Endothelial cell of umbilical vein (primary cell): ENCODE results near the gene SLF2. TPM values are rescaled to one million over a fixed set of nuclear protein-coding genes. Genes with fewer than 3 reads are reported as not detected.

Source experiments
- BruUV-seq: library from RNA; stranded (reverse); fragments of 400-500 nt; replicated peaks from 2 replicates; lab custom pipeline; 2021; lab: Mats Ljungman, UMichigan
- CTCF ChIA-PET: fragments of 300-600, 350-600 bp; sonication (Branson Sonifier 250); formaldehyde crosslinking; loops from one replicate; lab custom pipeline; 2021; ENCODE audit warnings: antibody characterized with exemption, inconsistent platforms; lab: Charles Lee
- POLR2A ChIA-PET: fragments of 300-600, 350-600 bp; sonication (Branson Sonifier 250); formaldehyde crosslinking; loops from one replicate; lab custom pipeline; 2021; ENCODE audit warnings: antibody characterized with exemption, inconsistent platforms; lab: Charles Lee
- DNase-seq: peaks from one replicate; pipeline ENCODE4 v3.0.0-alpha.2; 2011; ENCODE audit warnings: low read depth, low spot score
- FAIRE-seq: peaks from 2 replicates; lab custom pipeline; 2011; peaks lifted over from hg19 to GRCh38; lab: Jason Lieb, UNC
- H2AFZ ChIP-seq: 2 replicates; pipeline ENCODE4 v1.6.0; 2012; ENCODE audit warnings: low read depth, low read length, control low read depth, inconsistent platforms
- H3K27ac ChIP-seq: 2 replicates; pipeline ENCODE4 v1.5.1; 2011; ENCODE audit warnings: low read depth, mild to moderate bottlenecking, control low read depth, low read length, moderate library complexity; ENCODE audit not compliant: insufficient read depth
- H3K27me3 ChIP-seq, 2 experiments: 2 replicates each; pipeline versions ENCODE4 v1.6.0 to v1.6.1; 2011; ENCODE audit warnings: low read length in 2 of 2, mixed read lengths in 1 of 2; ENCODE audit not compliant: control insufficient read depth in 2 of 2, insufficient read depth in 2 of 2
- H3K36me3 ChIP-seq, 2 experiments: 2 replicates in 1 of 2; 3 replicates in 1 of 2; pipeline ENCODE4 v1.5.1; 2011; ENCODE audit warnings: low read length in 2 of 2, mild to moderate bottlenecking in 1 of 2, moderate library complexity in 1 of 2; ENCODE audit not compliant: control insufficient read depth in 2 of 2, insufficient read depth in 2 of 2; ENCODE audit errors: extremely low read depth in 1 of 2
- H3K4me1 ChIP-seq: 3 replicates; pipeline ENCODE4 v1.5.1; 2011; ENCODE audit warnings: mild to moderate bottlenecking, low read length; ENCODE audit not compliant: control insufficient read depth, insufficient read depth; ENCODE audit errors: extremely low read depth
- H3K4me2 ChIP-seq: 2 replicates; pipeline ENCODE4 v1.6.1; 2011; ENCODE audit warnings: low read length, control low read depth, mixed read lengths; ENCODE audit not compliant: insufficient read depth
- H3K4me3 ChIP-seq, 3 experiments: fragments of 200-600 bp in 1 of 3; sonication (generic), shearing (Covaris generic) in 1 of 3; replicated peaks in 1 of 3; 2 replicates each; pipeline ENCODE4 v1.5.1; 2011 to 2016; ENCODE audit warnings: control low read depth in 3 of 3, low read length in 3 of 3, mild to moderate bottlenecking in 2 of 3, inconsistent platforms in 1 of 3, low read depth in 1 of 3, moderate library complexity in 1 of 3; ENCODE audit not compliant: insufficient read depth in 1 of 3
- H3K79me2 ChIP-seq: 2 replicates; pipeline ENCODE4 v1.6.0; 2012; ENCODE audit warnings: low read length, inconsistent platforms; ENCODE audit not compliant: control insufficient read depth, insufficient read depth
- H3K9ac ChIP-seq: replicated peaks from 2 replicates; pipeline ENCODE3; 2011; ENCODE audit warnings: low read length, control low read depth; ENCODE audit not compliant: insufficient read depth; ENCODE audit errors: extremely low read depth
- H3K9me1 ChIP-seq: replicated peaks from 3 replicates; pipeline ENCODE4 v1.6.0; 2011; ENCODE audit warnings: mild to moderate bottlenecking, low read length; ENCODE audit not compliant: control insufficient read depth, insufficient read depth; ENCODE audit errors: extremely low read depth
- H3K9me3 ChIP-seq: replicated peaks from 2 replicates; pipeline ENCODE4 v1.5.1; 2012; ENCODE audit warnings: low read length, inconsistent platforms; ENCODE audit not compliant: control insufficient read depth, insufficient read depth
- H4K20me1 ChIP-seq: replicated peaks from 2 replicates; pipeline ENCODE3; 2011; ENCODE audit warnings: mild to moderate bottlenecking, low read length; ENCODE audit not compliant: control insufficient read depth, insufficient read depth; ENCODE audit errors: extremely low read depth
- CTCF ChIP-seq, 2 donors: IDR thresholded peaks; 1 replicate in 1 of 2; 2 replicates in 1 of 2; pipeline ENCODE4 v1.5.1; 2011; ENCODE audit warnings: low read length in 2 of 2, mild to moderate bottlenecking in 2 of 2, moderate library complexity in 2 of 2, control low read depth in 1 of 2, inconsistent platforms in 1 of 2, low read depth in 1 of 2; ENCODE audit not compliant: insufficient read depth in 1 of 2; ENCODE audit errors: extremely low read depth in 1 of 2
- EZH2 ChIP-seq: IDR thresholded peaks from 2 replicates; pipeline ENCODE4 v1.6.1; 2012; ENCODE audit warnings: borderline replicate concordance, low read depth, mild to moderate bottlenecking, moderate library complexity, low read length, inconsistent platforms; ENCODE audit not compliant: severe bottlenecking
- FOS ChIP-seq: IDR thresholded peaks from 2 replicates; pipeline ENCODE4 v1.6.1; 2011; ENCODE audit warnings: mild to moderate bottlenecking, low read length, moderate library complexity, borderline replicate concordance; ENCODE audit not compliant: insufficient read depth
- GATA2 ChIP-seq: IDR thresholded peaks from 2 replicates; pipeline ENCODE4 v1.7.0; 2011; ENCODE audit warnings: low read depth, mild to moderate bottlenecking, moderate library complexity, mixed read lengths, low read length; ENCODE audit not compliant: insufficient read length, insufficient read depth
- JUN ChIP-seq: IDR thresholded peaks from 2 replicates; pipeline ENCODE4 v1.6.1; 2011; ENCODE audit warnings: borderline replicate concordance, low read depth; ENCODE audit not compliant: insufficient read length, insufficient read depth
- MAX ChIP-seq: IDR thresholded peaks from 2 replicates; pipeline ENCODE4 v1.6.1; 2011; ENCODE audit not compliant: insufficient read depth, insufficient read length
- MYC ChIP-seq: IDR thresholded peaks from one replicate; pipeline ENCODE4 v1.6.1; 2011; ENCODE audit warnings: mild to moderate bottlenecking, low read depth, low read length
- POLR2A ChIP-seq: IDR thresholded peaks from 2 replicates; pipeline ENCODE4 v1.6.1; 2012; ENCODE audit warnings: low read depth, mild to moderate bottlenecking, control low read depth, low read length
- POLR2AphosphoS5 ChIP-seq: IDR thresholded peaks from 2 replicates; pipeline ENCODE4 v1.6.1; 2012; ENCODE audit warnings: low read depth, mild to moderate bottlenecking, control low read depth, low read length, moderate library complexity; ENCODE audit not compliant: insufficient read depth
- dilution Hi-C: fragments of 300-500 bp; cut with MboI; formaldehyde crosslinking; loops from one replicate; pipeline ENCODE4 v1.15.0; 2019; ENCODE audit warnings: low sequenced_read_pairs; ENCODE audit not compliant: extremely low pct_ligation_motif_present
- intact Hi-C: fragments of 100-400 bp; cut with micrococcal nuclease; formaldehyde crosslinking; loops from one replicate; pipeline ENCODE4 v1.10.0; 2022
- polyA plus RNA-seq, 4 experiments: library from polyadenylated mRNA; depleted of rRNA in 3 of 4; stranded (reverse) in 3 of 4; unstranded in 1 of 4; fragments of >200 nt; gene quantifications; 2 replicates each; pipeline versions ENCODE4 v1.2.1 to v1.2.3, GENCODE V29; 2011 to 2012; ENCODE audit warnings: missing spikeins in 1 of 4
- total RNA-seq: library from RNA; stranded (reverse); gene quantifications from 2 replicates; pipeline ENCODE4 v1.2.3, GENCODE V29; 2021

Gene SLF2
- total and polyA plus RNA-seq, 2 donors (not counting 3 experiments of a cell fraction or from before 2014, with no cell fraction given): 7.5 to 35.5 TPM

GRCh38 chr10:100877461-100877850 is 35.3 kb upstream of the SLF2 start:
- H3K27me3 ChIP-seq: peaks cover 5 to 11% of the 10 kb centered on the region in 2 experiments
- TF ChIP-seq CTCF (IDR thresholded peaks at IDR 0.05; ENCODE audit: extremely low read depth in 1 of 2, insufficient read depth in 1 of 2, low read depth in 1 of 2, low read length in 2 of 2): no peak
- no peak for TF ChIP-seq GATA2
- no peak for TF ChIP-seq MAX
- no peak for TF ChIP-seq JUN
- TF ChIP-seq FOS: no peak
- TF ChIP-seq MYC: no peak
- TF ChIP-seq POLR2A: no peak
- TF ChIP-seq POLR2AphosphoS5: no peak
- no peak for TF ChIP-seq EZH2
- no peaks in the 10 kb centered on the region for H4K20me1 ChIP-seq
- FAIRE-seq (no peak), DNase-seq (no peak)
- dilution Hi-C loops: no loop called here
- H3K4me3 ChIP-seq: no peak overlapping the region
- H3K4me2 ChIP-seq: no peak overlapping the region
- H3K9me1 ChIP-seq: no peaks in the 10 kb centered on the region
- no peaks in the 10 kb centered on the region for H3K36me3 ChIP-seq
- H3K27ac ChIP-seq: no peak overlapping the region
- peaks cover 7% of the 10 kb centered on the region for H3K4me1 ChIP-seq
- POLR2A ChIA-PET: no interaction called here
- intact Hi-C loops: loop anchor here (5.0 kb wide), 2 partner anchors 145 to 360 kb away; partner anchors contain the start of gene SEC31B
- no peaks in the 10 kb centered on the region for H3K9me3 ChIP-seq
- H3K79me2 ChIP-seq: no peaks in the 10 kb centered on the region
- CTCF ChIA-PET: interaction anchor here (1.2 to 2.3 kb wide), 5 partner anchors 11 to 409 kb away, joined by 3 to 27 read pairs (median 5); partner anchors contain the start of gene SLF2
- H2AFZ ChIP-seq: no peak overlapping the region
- BruUV-seq: no TSS peak
- no peak overlapping the region for H3K9ac ChIP-seq
